ENCODE data around the gene PEX7.
"Not testable (repeated sequence)": the region's sequence is repeated elsewhere in the genome, so short reads cannot be mapped to it uniquely, and the experiment has no call there.

PEX7 gene

GRCh38 chr6:136840276-136841001, 18.0 kb downstream of the PEX7 start:
- DNase-seq (ENCODE audit: low read depth in 2 of 2) = no peak

- DNase-seq (ENCODE audit: low read depth in 2 of 2) = no peak
Measured at GRCh38 chr6:136843210-136843609, 20.8 kb downstream of the PEX7 start.

GRCh38 chr6:136846046-136846445, 23.7 kb downstream of the PEX7 start:
- no peak for DNase-seq (ENCODE audit: low read depth in 2 of 2)

GRCh38 chr6:136846477-136846876, 24.1 kb downstream of the PEX7 start:
- DNase-seq (ENCODE audit: low read depth in 2 of 2) = not testable (repeated sequence)

- DNase-seq (ENCODE audit: low read depth in 2 of 2) = not testable (repeated sequence)
Measured at GRCh38 chr6:136849979-136850563, 27.7 kb downstream of the PEX7 start.

- DNase-seq (ENCODE audit: low read depth in 2 of 2) = no peak
Measured at GRCh38 chr6:136859430-136859829, 37.0 kb downstream of the PEX7 start.

- no peak for DNase-seq (ENCODE audit: low read depth in 2 of 2)
Measured at GRCh38 chr6:136860043-136860442, 37.7 kb downstream of the PEX7 start.

GRCh38 chr6:136862662-136863061, 40.3 kb downstream of the PEX7 start:
- DNase-seq (ENCODE audit: low read depth in 2 of 2) = no peak

- no peak for DNase-seq (ENCODE audit: low read depth in 2 of 2)
Measured at GRCh38 chr6:136863752-136864151, 41.4 kb downstream of the PEX7 start.

GRCh38 chr6:136864676-136865075, 42.3 kb downstream of the PEX7 start:
- no peak for DNase-seq (ENCODE audit: low read depth in 2 of 2)

GRCh38 chr6:136866872-136867416, 44.6 kb downstream of the PEX7 start:
- no peak for DNase-seq (ENCODE audit: low read depth in 2 of 2)

GRCh38 chr6:136869451-136869850, 47.1 kb downstream of the PEX7 start:
- no peak for DNase-seq (ENCODE audit: low read depth in 2 of 2)

GRCh38 chr6:136873748-136874147, 51.4 kb downstream of the PEX7 start:
- no peak for DNase-seq (ENCODE audit: low read depth in 2 of 2)

- DNase-seq (ENCODE audit: low read depth in 2 of 2) = not testable (repeated sequence)
Measured at GRCh38 chr6:136876469-136876868, 54.1 kb downstream of the PEX7 start.

- DNase-seq (ENCODE audit: low read depth in 2 of 2) = no peak
Measured at GRCh38 chr6:136880748-136881460, 58.5 kb downstream of the PEX7 start.

GRCh38 chr6:136886091-136886490, 63.7 kb downstream of the PEX7 start:
- DNase-seq (ENCODE audit: low read depth in 2 of 2) = no peak

- no peak for DNase-seq (ENCODE audit: low read depth in 2 of 2)
Measured at GRCh38 chr6:136887953-136888352, 65.6 kb downstream of the PEX7 start.

GRCh38 chr6:136889271-136890193, 67.1 kb downstream of the PEX7 start:
- no peak for DNase-seq (ENCODE audit: low read depth in 2 of 2)

- DNase-seq (ENCODE audit: low read depth in 2 of 2) = no peak
Measured at GRCh38 chr6:136890194-136890839, 67.9 kb downstream of the PEX7 start.

- DNase-seq (ENCODE audit: low read depth in 2 of 2) = no peak
Measured at GRCh38 chr6:136890986-136891385, 68.6 kb downstream of the PEX7 start.

GRCh38 chr6:136893187-136893586, 70.8 kb downstream of the PEX7 start:
- no peak for DNase-seq (ENCODE audit: low read depth in 2 of 2)

All from stimulated activated CD8-positive, alpha-beta memory T cell treated with anti-CD3 and anti-CD28 coated beads, Interleukin-15, amount 100 ng/mL, for 4 hours (primary cell).